ENCODE data around the gene KLF7.

The KLF7 gene

DNA sequence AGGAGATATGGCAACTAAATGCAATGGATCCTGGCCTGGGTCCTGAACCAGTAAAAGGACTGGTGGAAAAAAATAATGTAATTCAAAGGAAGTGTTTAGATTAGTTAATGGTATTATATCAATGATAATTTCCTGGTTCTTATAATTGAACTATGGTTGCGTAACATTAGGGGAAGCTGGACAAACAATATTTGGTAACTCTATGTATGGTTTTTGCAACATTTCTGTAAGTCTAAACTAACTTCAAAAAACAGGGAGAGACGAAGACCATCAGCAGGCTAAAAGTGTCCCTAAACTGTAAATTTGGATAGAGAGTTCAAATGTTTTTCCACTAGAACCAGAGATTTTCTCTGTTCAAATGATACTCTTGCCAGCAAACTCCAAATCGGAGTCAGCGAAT is 36.9 kb downstream of the KLF7 start:
- DNase-seq (ENCODE audit: low read depth in 3 of 3) = no peak

DNA sequence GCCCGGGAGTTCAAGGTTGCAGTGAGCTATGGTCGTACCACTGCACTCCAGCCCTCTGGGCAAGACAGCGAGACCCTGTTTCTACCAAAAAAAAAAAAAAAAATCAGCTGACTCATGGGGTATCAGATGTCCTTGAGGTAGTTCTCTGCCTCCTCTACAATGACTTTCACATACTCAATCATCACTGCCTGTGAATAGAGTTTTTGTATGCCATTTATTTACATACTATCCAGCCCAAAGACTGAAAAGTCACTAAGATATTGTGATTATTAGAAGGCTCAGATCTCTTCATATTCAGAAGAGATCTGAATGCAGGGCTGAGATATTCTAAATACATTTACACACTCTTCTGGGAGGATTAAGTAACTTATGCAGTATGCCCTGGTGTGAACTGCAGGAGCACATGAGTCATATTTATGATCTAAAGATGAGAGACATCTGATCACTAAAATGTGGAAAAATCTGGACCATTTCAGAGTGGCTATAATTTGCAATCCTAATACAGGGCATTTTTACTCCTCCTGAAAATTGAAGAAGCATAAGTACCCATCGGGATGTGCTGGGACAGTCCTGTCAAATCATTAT is 38.9 kb downstream of the KLF7 start:
- no peak for DNase-seq (ENCODE audit: low read depth in 3 of 3)

DNA sequence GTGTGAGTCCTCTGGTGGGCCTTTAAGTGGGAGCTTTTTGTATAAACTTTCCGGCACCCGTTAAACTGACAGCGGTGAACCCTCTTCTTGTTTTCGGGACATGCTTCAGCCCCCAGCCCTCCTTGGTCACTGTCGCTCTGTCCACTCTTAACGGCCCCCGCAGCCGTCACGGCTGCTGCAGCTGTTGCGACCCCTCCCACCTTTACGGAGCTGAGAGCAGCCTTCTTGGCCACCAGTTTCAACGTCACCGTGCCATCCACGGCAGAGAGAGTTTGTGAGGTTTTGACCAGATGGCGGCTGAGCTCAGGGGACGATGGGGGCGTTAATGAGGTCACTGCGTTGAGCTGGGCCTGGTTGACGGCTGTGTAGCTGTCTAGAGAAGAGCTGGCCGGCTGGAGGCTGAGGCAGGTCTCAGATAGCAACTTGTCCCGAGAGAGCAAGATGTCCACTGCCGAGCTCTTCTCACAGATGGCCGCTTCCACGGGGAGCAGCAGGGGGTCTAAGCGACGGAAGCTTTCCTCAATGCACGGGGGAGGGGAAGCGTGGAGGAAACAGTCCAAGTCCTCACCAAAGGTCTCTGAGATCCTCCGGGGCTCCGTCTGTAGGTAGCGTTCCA is 41.9 kb downstream of the KLF7 start:
- no peak for DNase-seq (ENCODE audit: low read depth in 3 of 3)

DNA sequence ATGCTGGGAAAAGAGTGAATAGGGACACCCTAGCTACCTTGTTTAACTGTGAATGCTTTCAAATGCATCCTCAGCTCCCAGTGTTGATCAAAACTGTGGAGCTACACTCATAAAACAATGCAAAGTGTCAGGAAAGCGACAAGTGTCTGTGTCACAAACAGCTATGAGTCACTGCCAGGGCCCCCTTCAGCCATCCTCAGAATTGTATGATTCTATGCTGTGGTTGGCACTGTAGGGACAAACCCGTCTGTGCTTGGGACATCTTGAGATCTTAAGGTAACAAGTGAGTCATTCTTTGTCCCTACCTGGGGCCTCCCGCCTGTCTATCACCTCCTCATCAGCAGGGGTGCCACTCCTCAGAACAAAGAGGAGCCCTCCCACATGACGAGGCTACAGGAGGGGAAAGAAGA is 42.4 kb downstream of the KLF7 start:
- peak; percentile 9 to 26 (median 21) for DNase-seq (ENCODE audit: low read depth in 3 of 3)

DNA sequence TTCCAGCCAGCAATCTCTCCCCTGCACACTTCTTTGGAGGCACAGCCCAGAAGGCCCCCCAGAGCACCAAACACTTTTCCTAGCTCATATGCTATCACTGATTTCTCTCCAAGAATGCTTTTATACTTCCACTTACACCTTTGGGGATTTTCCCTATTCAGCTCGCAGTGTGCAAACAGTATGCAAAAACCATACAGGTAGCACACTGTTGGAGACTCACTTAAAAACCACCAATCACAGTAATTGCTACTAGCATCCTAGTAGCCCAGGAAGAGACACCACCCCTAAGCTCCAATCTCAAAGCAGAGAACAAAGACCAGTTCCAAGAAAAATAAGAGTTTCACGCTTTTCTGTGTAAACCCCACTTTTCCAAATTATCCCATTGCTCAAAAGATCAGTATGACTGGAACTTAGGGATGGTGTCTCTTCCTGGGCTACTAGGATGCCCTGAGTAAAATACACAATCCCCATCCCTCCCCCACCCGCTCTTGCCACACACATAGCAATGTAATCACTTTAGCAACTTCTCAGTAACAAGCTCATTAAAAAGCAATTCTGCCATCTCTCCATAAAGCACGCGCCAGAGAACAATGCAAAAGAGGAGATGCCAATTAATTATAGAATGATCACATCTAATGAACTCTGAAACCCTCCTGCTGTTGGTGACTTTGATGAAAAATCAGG is 43.0 kb downstream of the KLF7 start:
- no peak for DNase-seq (ENCODE audit: low read depth in 3 of 3)

DNA sequence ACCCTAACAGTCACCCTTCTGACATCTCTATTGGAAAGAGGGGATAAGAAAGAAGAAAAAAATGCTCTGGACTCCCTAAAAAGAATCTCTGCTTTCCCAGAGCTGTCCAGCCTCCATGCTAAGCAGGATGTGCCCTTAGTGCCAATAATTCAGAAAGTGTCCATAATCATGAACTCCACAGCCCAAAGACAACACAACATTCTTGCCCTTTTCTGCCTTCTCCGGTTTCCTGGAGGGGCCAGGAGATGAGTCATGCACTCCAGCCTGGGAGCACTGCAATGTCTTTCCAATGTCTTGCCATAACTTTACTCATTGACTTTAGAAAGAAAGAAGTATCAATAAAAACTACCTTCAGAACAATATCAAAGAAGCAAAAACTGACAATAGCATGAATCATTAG is 44.0 kb downstream of the KLF7 start:
- no peak for DNase-seq (ENCODE audit: low read depth in 3 of 3)

DNA sequence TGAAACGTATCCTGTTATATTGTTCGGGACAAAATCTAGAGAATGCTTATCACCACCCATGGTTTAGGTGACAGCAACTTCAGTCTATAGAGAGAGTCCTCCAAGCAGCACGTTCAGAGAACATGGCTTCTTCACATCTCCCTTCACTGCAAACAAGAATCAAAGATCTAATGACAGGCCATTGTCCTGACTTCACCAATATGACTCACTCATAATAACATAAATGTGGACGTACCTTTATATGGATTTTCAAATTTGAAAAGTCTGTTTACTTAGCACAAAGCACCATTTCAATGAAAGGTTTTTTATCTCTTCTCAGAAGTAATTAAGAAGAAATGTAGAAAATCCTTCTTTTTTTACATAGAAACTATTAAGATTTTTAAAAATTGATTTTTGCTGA is 46.7 kb downstream of the KLF7 start:
- DNase-seq (ENCODE audit: low read depth in 3 of 3) = no peak

DNA sequence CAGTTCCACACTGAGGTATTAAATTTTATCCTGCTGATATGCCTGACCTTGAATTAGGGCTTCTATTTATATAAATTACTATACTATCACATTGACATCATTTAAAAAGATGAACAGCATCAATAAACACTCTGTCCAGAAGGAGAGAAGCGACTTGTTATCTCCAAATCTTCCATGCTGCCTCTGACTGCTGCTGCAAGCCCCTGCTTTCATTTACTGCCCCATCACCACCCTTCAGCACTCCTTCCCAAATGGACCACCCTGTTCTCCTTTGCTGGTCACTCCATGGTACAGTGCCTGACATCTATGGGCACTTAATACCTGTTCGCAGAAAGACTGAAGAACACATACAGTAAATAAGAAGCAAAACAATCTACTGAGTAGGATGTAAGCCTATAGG is 48.1 kb downstream of the KLF7 start:
- DNase-seq (ENCODE audit: low read depth in 3 of 3) = no peak

DNA sequence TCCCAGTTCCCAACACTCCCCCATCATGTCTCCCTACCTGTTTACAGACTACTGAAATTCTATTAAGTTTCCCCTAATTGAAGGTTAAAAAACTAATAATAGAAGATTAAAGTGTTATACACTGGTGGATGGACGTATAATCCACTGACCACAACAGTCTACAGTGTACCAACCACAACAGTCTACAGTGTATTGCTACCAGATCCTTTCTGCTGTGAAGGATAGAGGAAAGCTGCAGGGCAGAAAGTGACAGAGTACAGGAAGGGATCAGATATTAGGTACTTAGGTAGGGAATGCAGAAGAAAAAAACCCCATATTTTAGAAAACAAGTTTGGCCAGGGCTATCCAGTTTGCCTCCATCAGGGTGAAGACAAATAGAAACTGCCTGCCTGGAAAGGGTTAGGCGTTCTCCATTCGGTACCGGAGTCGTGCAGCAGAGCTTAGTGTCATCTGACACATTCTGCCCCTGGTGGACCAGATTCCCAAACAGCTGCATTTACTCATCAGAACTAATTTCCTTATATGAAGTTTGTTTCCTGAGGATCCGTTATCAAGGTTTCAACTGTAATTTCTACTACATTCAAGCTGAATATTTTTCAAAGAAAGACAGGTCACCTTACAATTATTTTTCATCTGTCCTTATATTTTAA is 49.9 kb downstream of the KLF7 start:
- DNase-seq (ENCODE audit: low read depth in 3 of 3) = no peak

DNA sequence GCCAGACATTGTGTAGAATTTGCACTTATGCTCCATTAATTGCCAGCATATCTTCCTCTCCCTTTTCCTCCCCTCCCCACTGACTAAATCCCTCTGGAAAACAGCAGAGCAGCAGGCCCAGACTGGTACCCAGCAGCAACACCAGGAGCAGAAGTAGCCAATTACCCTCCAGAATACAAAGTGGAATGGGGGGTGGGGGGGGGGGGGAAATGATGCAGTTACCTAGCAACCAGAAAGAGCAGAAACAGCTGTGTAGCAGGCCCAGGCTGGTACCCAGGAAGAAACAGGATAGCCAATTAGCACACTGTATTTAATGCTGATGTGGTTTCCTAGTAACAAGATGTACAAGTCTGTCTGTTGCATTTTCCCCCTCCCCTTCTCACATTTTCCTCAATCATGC is 52.3 kb downstream of the KLF7 start:
- no peak for DNase-seq (ENCODE audit: low read depth in 3 of 3)

DNA sequence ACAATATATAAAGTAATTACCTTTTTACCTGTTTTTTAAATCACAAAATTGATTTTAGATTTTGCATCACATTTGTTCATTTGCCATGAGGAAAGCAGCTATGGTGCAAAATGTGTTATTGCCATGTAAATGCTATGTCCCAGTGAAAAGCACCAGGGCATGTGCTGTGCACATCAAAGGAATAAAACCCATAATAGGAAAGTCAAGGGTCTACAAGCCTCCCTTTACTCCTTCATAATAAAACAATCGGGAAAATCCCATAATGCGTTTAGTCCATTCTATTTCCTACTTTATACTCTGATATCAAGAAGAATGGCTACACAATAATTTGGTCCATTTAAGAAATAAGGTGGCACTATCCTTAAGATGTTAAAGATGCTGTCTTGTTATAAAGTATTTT is 53.0 kb downstream of the KLF7 start:
- no peak for DNase-seq (ENCODE audit: low read depth in 3 of 3)

DNA sequence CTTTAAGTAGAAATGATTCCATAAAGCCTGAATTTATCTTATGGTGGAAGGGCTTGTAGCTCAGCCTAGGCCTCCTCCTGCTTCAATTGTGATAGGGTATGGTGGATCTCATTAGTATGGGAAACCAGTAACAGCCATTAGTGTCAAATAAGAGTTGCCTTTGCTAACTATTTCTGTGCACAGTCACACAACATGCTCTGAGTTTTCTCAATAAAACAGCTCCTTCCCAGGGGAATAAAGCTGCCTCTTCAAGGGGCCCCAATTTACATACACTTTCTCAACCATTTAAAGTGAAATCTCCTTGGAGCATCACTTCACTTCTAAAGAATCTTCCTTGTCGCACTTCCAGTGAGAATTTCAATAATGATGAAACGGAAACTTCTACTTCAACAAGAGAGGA is 53.4 kb downstream of the KLF7 start:
- DNase-seq (ENCODE audit: low read depth in 3 of 3) = no peak

DNA sequence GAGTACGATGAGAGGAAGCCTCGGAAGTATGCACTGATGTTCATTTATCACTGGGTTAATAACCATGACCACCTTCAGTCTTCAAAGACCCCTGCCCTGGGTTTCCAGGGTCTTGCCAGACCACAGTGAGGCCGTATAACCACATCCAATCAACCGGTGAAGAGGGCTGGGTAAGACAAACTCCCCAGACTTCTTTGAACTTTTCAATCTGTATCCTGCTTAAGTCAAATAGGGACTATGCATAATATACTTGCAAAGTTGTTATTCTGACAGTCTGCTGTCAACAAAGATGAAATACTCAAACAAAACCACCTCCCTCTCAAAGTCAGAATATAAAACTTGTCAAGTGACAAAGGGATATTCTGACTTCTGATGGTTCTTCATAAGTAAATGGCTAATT is 54.0 kb downstream of the KLF7 start:
- no peak for DNase-seq (ENCODE audit: low read depth in 3 of 3)

DNA sequence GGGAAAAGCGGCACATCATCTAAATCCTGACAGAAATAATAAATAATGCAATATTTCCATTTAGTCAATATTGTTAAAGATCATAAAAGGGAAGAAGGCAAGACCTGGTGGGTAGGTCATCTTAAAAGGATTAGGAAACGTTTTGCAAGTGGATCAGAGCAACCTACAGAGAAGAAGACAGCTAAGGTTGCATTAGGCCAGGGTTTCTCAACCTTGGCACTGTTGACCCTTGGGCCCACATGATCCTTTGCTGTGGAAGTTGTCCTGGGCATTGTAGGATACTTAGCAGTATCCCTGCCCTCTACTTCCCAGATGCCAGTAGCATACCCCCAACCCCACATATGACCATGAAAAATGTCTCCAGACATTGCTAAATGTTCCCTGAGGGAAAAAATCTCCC is 55.0 kb downstream of the KLF7 start:
- DNase-seq (ENCODE audit: low read depth in 3 of 3) = no peak

DNA sequence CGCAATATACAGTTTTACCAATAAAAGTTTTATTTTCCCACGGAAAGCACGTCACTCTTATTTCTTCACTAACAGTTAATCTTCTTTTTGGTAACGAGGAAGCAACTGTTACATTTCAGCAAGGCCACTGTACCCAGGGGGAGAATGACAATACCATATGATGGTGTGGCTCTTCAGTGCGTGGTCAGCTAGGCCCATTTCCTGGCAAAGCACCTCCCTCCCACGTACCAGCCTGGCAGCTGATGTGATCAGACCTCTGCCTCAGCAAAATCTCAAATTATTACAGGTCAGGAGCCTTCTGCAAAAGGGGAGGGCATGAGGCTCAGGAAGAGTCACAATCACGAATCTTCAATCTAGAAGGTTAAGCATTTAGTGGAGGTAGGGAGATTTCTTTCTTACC is 55.4 kb downstream of the KLF7 start:
- no peak for DNase-seq (ENCODE audit: low read depth in 3 of 3)

DNA sequence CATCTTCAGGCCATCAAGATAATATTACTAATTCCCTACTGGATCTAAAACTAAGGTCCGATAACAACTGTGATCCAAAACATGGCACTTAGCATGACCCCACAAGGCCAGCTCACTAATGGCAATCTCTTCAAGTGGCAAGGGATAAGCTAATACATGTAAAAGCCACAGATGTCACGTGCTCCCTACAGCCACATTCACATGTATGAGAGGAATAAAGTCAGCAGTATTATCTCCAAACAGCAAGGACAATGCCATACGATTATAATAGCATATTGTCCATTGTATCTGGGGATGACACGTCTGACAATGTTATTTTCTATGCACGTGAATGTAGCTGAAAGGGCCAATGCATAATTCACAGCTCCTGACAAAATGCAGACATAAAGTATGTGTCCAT is 56.0 kb downstream of the KLF7 start:
- no peak for DNase-seq (ENCODE audit: low read depth in 3 of 3)

DNA sequence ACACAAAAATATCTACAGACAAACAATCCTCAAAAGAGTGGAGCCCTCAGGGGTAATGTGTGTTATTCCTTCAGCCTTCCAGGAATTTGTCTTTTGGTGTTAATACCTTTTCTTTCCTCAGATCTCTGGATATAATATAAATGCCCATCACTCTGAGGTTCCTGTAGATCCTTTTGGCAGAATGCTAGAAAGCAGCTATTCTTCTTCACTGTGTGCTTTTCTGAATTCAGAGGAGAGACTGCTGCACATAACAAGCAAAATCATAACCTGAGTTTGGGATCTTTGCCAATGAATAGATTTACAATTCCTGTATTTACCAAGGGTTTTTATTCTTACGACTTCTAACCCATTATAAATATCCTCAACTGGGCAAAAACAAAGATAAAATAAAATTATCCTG is 57.3 kb downstream of the KLF7 start:
- DNase-seq (ENCODE audit: low read depth in 3 of 3) = no peak

DNA sequence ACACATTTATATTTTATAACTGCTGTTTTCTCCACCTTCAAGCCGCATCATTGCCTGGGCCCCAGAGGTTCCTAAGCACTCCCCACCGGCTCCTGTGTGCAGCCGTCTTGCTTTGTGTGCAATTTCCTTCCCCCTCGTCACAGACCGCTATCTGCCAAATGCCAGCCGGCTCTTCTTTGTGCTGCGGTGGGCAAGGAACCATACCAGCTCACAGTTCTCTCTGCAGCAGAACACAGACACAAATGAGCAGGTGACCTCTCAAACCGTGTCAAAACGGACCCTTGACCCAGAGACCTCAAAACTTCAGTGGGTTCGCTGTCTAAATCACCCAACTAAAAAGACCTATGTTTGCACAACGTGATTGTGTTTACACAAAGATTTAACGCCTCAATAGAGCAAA is 58.2 kb downstream of the KLF7 start:
- DNase-seq (ENCODE audit: low read depth in 3 of 3) = no peak

DNA sequence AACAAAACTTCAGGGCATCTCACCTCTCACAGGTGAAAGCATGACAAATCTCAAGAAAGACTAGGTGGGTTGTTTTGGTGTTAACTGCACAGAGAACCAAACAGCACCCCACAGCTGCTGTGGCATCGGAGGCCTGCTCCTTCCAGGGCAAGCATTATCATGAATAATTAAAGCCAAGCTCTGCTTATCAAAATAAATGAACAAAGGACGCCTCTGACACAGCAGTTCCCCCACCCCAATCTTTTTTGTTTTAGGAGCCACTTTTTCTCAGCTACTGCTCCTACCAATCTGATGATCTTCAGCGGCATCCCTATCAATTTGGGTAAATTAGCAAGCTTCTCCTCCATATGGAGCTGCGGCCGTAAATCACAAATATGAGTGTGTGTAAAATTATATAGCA is 58.6 kb downstream of the KLF7 start:
- no peak for DNase-seq (ENCODE audit: low read depth in 3 of 3)

DNA sequence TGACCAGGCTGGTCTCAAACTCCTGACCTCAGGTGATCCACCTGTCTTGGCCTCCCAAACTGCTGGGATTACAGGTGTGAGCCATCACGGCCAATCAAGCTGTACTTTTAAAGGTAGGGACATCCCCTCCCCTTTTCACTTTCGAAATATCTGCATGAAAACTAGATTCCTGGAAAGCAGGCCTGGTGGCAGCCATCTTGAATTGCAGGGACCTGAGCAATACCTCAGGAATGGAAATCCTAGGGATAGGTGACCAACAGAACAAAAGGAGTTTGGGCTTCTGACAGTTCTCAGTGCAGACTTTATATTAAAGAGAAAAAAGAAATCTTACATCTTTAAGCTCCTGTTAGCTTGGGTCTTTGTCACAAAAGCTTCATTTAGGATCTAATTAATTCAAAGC is 62.6 kb downstream of the KLF7 start:
- no peak for DNase-seq (ENCODE audit: low read depth in 3 of 3)

DNA sequence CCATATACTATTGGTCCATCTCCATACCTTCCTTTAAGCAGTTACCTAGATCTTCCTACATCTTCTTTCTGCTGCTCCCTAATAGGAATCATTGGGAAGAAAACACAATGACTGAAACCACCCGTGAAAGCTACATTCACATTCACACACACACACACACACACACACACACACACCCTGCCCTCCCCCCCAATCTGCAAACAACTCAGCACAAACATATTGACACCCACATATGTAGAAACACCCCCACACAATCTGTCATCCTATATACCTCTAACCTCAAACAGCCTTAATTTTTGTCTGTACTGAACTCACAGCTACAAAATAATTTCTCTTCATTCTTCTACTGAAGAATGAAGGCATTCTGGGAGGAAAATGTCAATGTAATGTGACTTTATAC is 63.8 kb downstream of the KLF7 start:
- DNase-seq (ENCODE audit: low read depth in 3 of 3) = no peak

DNA sequence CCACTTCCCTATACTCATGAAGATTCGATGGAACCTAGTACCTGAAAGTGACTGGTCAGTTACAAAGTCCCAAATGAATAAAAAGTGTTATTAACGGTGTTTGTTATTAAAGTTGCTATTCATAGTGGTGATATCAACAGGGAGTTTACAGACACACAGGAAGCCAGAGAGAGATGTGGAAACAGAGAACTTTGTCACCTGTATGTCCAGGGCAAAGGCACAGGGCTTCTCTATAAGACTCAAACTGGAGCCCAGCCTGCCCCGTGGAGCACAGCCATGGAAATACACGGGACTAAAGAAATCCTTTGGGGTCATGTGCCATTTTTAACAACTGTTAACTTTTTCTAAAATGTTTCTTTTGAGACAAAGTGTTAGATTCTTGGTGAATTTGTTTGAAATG is 68.5 kb downstream of the KLF7 start:
- DNase-seq (ENCODE audit: low read depth in 3 of 3) = no peak

DNA sequence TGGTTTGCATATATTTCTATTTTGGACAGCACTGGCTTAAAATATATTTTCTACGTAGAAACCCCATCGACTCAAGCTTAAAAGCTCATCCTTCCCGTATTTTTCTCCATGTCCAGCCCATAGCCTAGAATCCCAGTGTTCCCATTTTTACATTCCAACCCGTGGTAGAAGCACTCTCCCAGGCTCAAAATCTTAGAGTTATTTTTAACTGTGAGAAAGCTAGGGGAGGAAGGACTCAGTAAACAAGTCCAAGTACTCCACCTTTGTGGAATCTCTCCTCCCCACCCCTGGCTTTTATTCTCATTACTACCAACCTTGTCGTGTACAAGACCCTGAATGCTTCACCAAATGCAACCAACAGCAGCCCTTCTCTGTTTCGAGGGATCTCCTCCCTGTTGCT is 69.8 kb downstream of the KLF7 start:
- no peak for DNase-seq (ENCODE audit: low read depth in 3 of 3)

Data from stimulated activated CD4-positive, alpha-beta T cell treated with anti-CD3 and anti-CD28 coated beads, TNF-alpha, amount 100 ng/mL, for 4 hours (primary cell).